GM10248 (cell line): ENCODE results near the gene GPC6.

Experiments
- CTCF ChIA-PET: fragments of 300-600 bp; sonication (Branson Sonifier 250); formaldehyde crosslinking; extraction: SDS; loops from one replicate; lab custom pipeline; 2021; ENCODE audit warnings: antibody characterized with exemption; lab: Yijun Ruan, JAX
- POLR2A ChIA-PET: fragments of 350-650 bp; sonication (Branson Sonifier 250); formaldehyde crosslinking; extraction: SDS; loops from one replicate; lab custom pipeline; 2020; ENCODE audit warnings: antibody characterized with exemption; lab: Yijun Ruan, JAX
- DNase-seq: peaks from one replicate; pipeline ENCODE4 v3.0.0; 2012; ENCODE audit errors: extremely low spot score
- TF ChIP-seq, protein P1 (sequence below): IDR thresholded peaks from 2 replicates; pipeline ENCODE4 v1.5.1; 2012; ENCODE audit warnings: mild to moderate bottlenecking, low read depth; ENCODE audit errors: extremely low read depth, missing control alignments, control extremely low read depth

Gene GPC6

DNA sequence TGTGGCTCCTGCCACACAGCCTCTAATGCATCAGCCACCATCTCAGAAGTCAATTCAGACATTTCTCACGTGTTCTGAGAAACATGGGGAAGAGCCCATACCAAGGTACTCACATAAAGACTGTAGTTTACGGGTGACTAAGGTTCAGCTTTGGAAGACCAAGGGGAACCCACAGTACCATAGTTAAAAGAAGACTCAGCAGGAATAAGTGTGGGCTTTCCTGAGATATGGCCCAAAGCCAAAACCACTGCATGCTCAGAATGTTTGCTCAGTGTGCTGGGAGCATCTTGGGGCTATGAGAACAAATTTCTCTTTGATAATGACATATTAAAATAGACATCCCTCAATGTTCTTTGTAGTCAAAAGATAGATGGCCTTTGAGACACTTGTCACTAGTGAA, 969.1 kb downstream of the GPC6 start:
- POLR2A ChIA-PET, result no interaction called here

DNA sequence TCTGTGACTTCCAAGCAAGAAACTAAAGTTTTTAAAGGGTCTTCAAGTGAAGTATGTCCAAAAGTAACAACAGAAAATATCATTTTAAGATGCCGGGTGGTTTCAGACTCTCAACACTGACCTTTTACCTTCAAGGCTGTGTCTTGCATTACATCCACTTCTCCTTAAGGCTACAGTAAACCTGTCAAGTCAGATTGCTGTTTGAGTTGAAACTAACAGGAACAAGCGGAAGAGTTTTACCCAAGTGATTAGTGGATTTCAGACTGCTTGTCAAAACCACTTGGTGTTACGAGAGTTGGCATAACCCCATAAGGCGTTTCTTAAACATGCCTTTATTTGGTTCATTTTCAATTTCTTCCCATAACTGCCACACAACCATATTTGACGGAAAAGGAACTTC, 969.8 kb downstream of the GPC6 start:
- CTCF ChIA-PET, result no interaction called here
- POLR2A ChIA-PET, result no interaction called here
- no peak for DNase-seq
- TF ChIP-seq, protein P1, sequence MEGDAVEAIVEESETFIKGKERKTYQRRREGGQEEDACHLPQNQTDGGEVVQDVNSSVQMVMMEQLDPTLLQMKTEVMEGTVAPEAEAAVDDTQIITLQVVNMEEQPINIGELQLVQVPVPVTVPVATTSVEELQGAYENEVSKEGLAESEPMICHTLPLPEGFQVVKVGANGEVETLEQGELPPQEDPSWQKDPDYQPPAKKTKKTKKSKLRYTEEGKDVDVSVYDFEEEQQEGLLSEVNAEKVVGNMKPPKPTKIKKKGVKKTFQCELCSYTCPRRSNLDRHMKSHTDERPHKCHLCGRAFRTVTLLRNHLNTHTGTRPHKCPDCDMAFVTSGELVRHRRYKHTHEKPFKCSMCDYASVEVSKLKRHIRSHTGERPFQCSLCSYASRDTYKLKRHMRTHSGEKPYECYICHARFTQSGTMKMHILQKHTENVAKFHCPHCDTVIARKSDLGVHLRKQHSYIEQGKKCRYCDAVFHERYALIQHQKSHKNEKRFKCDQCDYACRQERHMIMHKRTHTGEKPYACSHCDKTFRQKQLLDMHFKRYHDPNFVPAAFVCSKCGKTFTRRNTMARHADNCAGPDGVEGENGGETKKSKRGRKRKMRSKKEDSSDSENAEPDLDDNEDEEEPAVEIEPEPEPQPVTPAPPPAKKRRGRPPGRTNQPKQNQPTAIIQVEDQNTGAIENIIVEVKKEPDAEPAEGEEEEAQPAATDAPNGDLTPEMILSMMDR, result no peak

More for the DNA sequence above, 969.1 kb downstream of the GPC6 start:
- no peak for DNase-seq
- TF ChIP-seq, protein P1, result no peak
- CTCF ChIA-PET, result no interaction called here

DNA sequence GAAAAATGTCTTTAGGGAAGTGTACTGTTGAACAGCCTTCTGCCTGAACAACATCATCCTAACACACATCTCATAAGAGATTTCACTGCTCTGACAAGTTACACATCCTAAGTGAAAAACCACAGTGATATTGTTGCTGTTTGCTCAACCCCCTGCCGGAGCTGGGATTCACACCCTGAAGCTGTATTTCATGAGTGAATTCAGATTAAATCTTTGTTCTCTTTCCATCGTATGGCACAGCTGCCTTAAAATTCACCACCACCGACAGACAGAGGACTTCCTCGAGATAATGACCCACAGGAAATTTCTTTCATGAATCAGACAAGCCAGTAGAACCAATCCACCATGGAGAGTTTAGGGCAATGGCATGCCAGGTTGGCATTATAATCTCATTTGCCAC, 972.1 kb downstream of the GPC6 start:
- ChIA-PET POLR2A (no interaction called here), CTCF (interaction anchor here (0.7 to 0.8 kb wide), 2 partner anchors 12 kb away, joined by 3 read pairs; no protein-coding TSS in a partner anchor)
- TF ChIP-seq, protein P1, result no peak
- DNase-seq, result no peak

DNA sequence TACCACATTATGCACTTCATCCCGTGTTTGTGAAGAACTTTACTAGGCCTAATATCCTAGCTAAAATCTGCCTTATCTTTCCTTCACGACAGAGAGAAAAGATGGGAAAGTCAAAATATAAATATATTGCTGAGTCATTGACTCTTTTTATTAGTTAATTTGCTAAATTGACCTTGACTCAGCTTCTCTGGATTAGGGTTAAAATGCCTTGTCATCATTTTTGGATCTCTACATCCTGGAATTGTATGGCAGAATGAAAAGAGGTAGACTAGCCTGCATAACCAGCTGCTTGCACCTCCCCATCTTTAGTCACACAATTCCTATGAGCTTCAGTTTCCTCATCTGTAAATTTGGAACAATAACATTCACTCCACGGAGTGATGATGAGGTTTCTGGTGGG, 972.5 kb downstream of the GPC6 start:
- no peak for DNase-seq
- ChIA-PET POLR2A (no interaction called here), CTCF (interaction anchor here (0.7 to 0.8 kb wide), 2 partner anchors 11 to 13 kb away, joined by 3 read pairs; no protein-coding TSS in a partner anchor)
- TF ChIP-seq, protein P1, result no peak

DNA sequence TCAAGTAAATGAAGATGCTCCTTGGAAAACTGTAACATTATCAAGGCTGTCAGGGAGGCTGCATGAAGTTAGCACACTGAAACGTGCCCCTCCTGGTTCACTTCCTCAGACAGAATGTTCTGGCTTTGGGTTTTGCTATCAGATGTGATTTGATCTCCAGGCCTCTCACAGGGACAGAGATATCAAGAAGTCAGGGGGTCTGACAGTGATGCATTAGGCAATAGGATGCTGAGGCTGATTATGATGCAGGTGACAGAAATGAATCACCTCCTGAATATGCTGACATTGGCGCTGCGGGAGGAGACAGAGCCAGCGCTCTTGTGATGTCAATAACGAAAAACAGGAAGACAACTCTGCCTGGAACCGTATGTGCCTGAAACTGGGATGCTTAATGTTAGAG, 974.4 kb downstream of the GPC6 start:
- DNase-seq, result no peak
- CTCF ChIA-PET, result no interaction called here
- POLR2A ChIA-PET, result no interaction called here
- TF ChIP-seq, protein P1, result no peak

DNA sequence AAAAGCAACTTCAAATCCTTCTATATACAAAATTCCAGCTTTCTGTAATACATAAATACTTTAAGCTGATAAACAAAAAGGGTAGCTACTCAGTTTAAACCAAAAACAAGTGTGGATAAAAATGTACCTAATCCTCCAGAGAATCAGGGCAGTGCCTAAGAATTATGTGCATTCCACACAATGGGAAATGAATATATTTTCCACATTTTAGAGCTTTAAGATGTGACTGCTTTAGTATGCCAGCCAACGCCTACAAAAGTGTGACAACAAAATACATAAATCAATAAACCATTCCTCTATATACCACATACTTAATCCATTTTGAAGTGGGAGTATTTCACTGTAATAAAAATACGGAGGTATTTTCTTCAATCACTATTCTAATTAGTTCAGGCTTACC, 977.6 kb downstream of the GPC6 start:
- POLR2A ChIA-PET, result no interaction called here
- TF ChIP-seq, protein P1, result no peak
- CTCF ChIA-PET, result interaction anchor here (0.7 kb wide), 1 partner anchor 11 kb away, joined by 3 read pairs; no protein-coding TSS in a partner anchor
- no peak for DNase-seq
